IPS-NIHi7 (cell line): ENCODE measurements around the gene HNRNPC.
"Not testable (repeated sequence)": the region's sequence is repeated elsewhere in the genome, so short reads cannot be mapped to it uniquely, and the experiment has no call there.

Source experiments
- DNase-seq: peaks from one replicate; pipeline ENCODE4 v3.0.0; 2012; ENCODE audit warnings: mixed read lengths; ENCODE audit errors: extremely low spot score

The HNRNPC gene

GRCh38 chr14:21244544-21244943, 24.7 kb downstream of the HNRNPC start:
- DNase-seq, result no peak

GRCh38 chr14:21241218-21241819, 27.9 kb downstream of the HNRNPC start:
- DNase-seq, result no peak

- no peak for DNase-seq
Measured at GRCh38 chr14:21240417-21240816, 28.8 kb downstream of the HNRNPC start.

GRCh38 chr14:21238823-21239518, 30.3 kb downstream of the HNRNPC start:
- no peak for DNase-seq

GRCh38 chr14:21236948-21237797, 32.1 kb downstream of the HNRNPC start:
- no peak for DNase-seq

- no peak for DNase-seq
Measured at GRCh38 chr14:21234112-21234511, 35.1 kb downstream of the HNRNPC start.

GRCh38 chr14:21233457-21234076, 35.7 kb downstream of the HNRNPC start:
- peak; percentile 47 for DNase-seq

GRCh38 chr14:21231020-21231652, 38.1 kb downstream of the HNRNPC start:
- no peak for DNase-seq

- DNase-seq, result no peak
Measured at GRCh38 chr14:21229821-21230220, 39.4 kb downstream of the HNRNPC start.

- DNase-seq, result no peak
Measured at GRCh38 chr14:21227981-21228380, 41.3 kb downstream of the HNRNPC start.

GRCh38 chr14:21227150-21227549, 42.1 kb downstream of the HNRNPC start:
- DNase-seq, result no peak

GRCh38 chr14:21226467-21226866, 42.8 kb downstream of the HNRNPC start:
- no peak for DNase-seq

- DNase-seq, result not testable (repeated sequence)
Measured at GRCh38 chr14:21225164-21225563, 44.1 kb downstream of the HNRNPC start.

- no peak for DNase-seq
Measured at GRCh38 chr14:21220874-21221477, 48.3 kb downstream of the HNRNPC start.

- no peak for DNase-seq
Measured at GRCh38 chr14:21219561-21220111, 49.6 kb downstream of the HNRNPC start.

- DNase-seq, result no peak
Measured at GRCh38 chr14:21219120-21219519, 50.1 kb downstream of the HNRNPC start.

- no peak for DNase-seq
Measured at GRCh38 chr14:21215879-21216251, 53.4 kb downstream of the HNRNPC start.

GRCh38 chr14:21215130-21215878, 53.9 kb downstream of the HNRNPC start:
- DNase-seq, result no peak

- DNase-seq, result no peak
Measured at GRCh38 chr14:21213652-21214051, 55.6 kb downstream of the HNRNPC start.

GRCh38 chr14:21212824-21213223, 56.4 kb downstream of the HNRNPC start:
- not testable (repeated sequence) for DNase-seq
